Esophagus muscularis mucosa (tissue), 4 donors: Measurements from ENCODE around the gene RFPL4AL1.

Experiments used
- EP300 ChIP-seq: sonication (generic); formaldehyde crosslinking; IDR thresholded peaks from one replicate; pipeline ENCODE4 v1.6.1; 2017; ENCODE audit warnings: antibody characterized with exemption
- POLR2A ChIP-seq: fragments of 450-650 bp; IDR thresholded peaks from one replicate; pipeline ENCODE4 v1.6.1; 2017; ENCODE audit warnings: antibody characterized with exemption, moderate library complexity, mild to moderate bottlenecking, low read depth
- POLR2AphosphoS5 ChIP-seq, 2 donors: sonication (generic); formaldehyde crosslinking; IDR thresholded peaks; one replicate each; pipeline ENCODE4 v1.6.1; 2017; ENCODE audit warnings: antibody characterized with exemption in 2 of 2
- TF ChIP-seq, protein P1 (sequence below), 3 experiments: fragments of 200-600 bp in 2 of 3; fragments of 450-650 bp in 1 of 3; sonication (generic) in 2 of 3; IDR thresholded peaks; one replicate each; pipeline ENCODE4 v1.5.1; 2017 to 2019; ENCODE audit warnings: antibody characterized with exemption in 3 of 3, mild to moderate bottlenecking in 2 of 3, moderate library complexity in 1 of 3

- TF ChIP-seq, protein P1, sequence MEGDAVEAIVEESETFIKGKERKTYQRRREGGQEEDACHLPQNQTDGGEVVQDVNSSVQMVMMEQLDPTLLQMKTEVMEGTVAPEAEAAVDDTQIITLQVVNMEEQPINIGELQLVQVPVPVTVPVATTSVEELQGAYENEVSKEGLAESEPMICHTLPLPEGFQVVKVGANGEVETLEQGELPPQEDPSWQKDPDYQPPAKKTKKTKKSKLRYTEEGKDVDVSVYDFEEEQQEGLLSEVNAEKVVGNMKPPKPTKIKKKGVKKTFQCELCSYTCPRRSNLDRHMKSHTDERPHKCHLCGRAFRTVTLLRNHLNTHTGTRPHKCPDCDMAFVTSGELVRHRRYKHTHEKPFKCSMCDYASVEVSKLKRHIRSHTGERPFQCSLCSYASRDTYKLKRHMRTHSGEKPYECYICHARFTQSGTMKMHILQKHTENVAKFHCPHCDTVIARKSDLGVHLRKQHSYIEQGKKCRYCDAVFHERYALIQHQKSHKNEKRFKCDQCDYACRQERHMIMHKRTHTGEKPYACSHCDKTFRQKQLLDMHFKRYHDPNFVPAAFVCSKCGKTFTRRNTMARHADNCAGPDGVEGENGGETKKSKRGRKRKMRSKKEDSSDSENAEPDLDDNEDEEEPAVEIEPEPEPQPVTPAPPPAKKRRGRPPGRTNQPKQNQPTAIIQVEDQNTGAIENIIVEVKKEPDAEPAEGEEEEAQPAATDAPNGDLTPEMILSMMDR (IDR thresholded peaks at IDR 0.05), result no peak
- TF ChIP-seq POLR2AphosphoS5 (IDR thresholded peaks at IDR 0.05) (no peak), POLR2A (no peak), EP300 (no peak)
Observed at GRCh38 chr19:55812449-55812848, 43.5 kb downstream of the RFPL4AL1 start.
